NCI-H146 (cell line): ENCODE data around the gene TMEM273.
A peak's percentile ranks its signal among the peaks of the same experiment; 100 is the strongest.

Source experiments
- DNase-seq: peaks from one replicate; lab custom pipeline; 2025; lab: John Stamatoyannopoulos, UW

The TMEM273 gene

DNA sequence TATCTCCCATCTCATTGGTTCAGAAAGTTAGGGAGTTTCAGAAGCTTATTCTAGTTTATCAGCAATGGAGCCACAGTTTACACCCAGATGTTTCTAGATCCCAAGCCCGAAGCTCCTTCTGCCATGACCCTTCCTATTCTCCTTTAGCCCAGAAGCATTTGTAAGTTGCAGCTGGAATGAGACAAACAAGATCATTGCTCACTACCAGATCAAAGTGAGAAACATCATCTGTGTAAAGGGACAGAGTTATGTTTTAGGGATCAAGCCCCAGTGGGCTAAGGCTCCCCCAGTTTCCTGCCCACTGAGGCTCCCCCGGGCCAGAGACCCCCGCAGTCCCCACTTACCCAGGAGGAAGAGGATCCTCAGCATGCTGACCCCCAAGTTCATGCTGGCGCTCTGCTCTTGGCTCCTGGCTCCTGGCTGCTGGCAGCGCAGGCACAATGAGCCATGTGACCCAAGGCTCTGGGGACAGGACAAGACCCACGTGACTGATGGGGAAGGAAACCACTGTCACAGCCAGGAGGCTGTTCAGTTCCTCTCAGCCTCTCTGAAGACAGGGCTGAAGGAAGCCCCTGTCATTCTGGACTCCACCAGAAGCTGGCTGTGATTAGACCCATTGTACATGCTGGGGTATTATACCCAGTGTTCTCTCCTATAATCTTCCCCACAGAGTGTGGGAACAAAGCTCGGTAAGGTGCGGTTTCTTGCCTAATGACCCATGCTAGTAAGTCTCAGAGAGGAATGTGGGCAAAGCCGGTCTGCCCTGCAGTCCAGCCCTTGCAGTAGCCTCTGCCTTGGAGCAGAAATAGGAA, at the start of gene TMEM273:
TMEM273 (minus strand) TSS at position 442 of the 812 bp plus-strand sequence; CDS start at position 387, 55 bp downstream.
- DNase-seq, result no peak

GRCh38 chr10:49237985-49238384, 49.8 kb upstream of the TMEM273 start:
- no peak for DNase-seq

DNA sequence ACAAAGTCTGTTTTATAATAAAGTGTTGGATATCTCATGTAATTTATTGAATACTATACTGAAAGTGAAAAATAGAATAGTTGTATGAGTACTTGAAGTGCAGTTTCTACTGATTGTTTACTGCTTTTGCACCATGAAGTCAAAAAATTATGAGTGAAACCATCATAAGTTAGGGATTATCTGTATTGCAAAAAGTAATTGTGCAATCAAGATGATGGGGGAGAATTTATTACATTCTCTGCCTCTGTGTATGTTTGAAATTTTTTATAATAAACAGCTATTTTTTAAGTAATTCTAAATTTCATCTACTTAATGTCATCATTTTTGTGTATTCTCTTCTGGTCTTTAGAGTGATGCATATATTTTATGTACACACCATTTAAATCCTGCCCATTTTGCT, 47.2 kb upstream of the TMEM273 start:
- no peak for DNase-seq

DNA sequence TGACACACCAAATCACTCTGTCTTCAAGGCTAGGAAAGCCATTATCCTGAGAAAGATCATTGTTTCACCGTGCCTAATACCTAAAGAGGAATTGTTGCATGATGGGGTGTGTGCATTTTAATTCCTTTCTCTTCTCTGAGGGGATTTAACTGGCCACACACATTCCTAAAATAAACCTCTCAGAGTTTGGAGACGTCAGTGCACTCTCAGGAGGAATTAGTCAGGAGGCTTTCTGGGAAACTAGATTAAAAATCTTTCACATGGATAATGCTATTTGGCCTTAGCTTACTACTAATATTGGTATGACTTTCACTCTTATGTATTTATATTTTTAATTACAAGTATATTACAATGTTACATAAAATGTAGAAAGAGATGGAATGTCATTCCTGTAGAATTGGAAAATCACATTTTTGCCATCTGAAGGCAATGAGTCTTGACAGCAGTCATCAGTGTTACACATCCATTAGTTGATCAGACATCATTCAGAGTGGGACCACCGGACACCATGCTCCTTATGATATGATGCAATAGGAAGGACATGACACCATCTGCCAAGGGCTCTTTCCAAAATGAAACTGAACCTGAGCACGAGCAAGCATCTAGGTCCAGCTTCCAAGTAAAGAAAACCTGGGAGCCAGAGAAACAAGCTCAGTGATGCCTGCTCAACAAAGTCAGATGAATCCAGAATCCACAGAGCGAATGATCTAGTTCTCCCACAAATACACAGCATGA, 43.1 kb upstream of the TMEM273 start:
- DNase-seq, result no peak

- DNase-seq, result peak; percentile 70
Observed at GRCh38 chr10:49230004-49230403, 41.8 kb upstream of the TMEM273 start.

- peak; percentile 22 for DNase-seq
Observed at GRCh38 chr10:49228677-49229076, 40.5 kb upstream of the TMEM273 start.

- DNase-seq, result no peak
Observed at GRCh38 chr10:49227406-49227805, 39.2 kb upstream of the TMEM273 start.

GRCh38 chr10:49226594-49226993, 38.4 kb upstream of the TMEM273 start:
- no peak for DNase-seq

GRCh38 chr10:49225218-49225876, 37.2 kb upstream of the TMEM273 start:
- DNase-seq, result no peak

GRCh38 chr10:49223205-49223604, 35.0 kb upstream of the TMEM273 start:
- no peak for DNase-seq

DNA sequence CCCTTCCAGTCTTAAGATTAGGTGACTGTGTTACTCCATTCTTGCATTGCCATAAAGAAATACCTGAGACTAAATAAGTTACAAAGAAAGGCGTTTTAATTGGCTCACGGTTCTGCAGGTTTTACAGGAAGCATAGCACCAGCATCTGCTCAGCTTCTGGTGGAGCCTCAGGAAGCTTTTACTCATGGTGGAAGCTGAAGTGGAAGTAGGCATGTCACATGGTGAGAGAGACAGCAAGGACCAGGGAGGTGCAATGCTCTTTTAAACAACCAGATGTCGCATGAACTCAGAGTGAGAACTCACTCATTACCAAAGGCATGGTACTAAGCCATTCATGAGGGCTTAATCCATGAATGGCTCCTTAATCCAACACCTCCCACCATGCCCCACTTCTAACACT, 34.0 kb upstream of the TMEM273 start:
- no peak for DNase-seq

GRCh38 chr10:49220679-49221078, 32.5 kb upstream of the TMEM273 start:
- DNase-seq, result no peak

- no peak for DNase-seq
Observed at GRCh38 chr10:49220031-49220430, 31.8 kb upstream of the TMEM273 start.

GRCh38 chr10:49219248-49219647, 31.1 kb upstream of the TMEM273 start:
- DNase-seq, result no peak

GRCh38 chr10:49218480-49218879, 30.3 kb upstream of the TMEM273 start:
- no peak for DNase-seq

DNA sequence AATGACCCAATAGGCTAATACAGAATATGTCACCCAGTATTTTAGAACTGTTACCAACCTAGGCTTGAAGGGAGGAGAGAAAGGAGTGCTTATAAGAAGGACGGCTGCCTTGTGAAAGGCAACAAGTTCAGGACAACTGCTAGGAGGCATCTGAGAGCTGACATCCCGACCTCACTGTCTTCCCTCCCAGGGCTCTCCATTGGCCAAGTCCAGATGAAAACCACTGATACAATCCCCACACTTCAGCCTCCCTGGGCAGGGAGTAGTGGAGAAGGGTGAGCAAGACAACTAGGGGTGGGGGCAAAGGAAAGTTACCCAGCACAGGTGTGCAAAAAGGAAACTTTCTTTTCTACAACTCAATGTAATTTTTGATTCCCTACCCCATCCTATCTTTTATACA, 29.5 kb upstream of the TMEM273 start:
- no peak for DNase-seq

DNA sequence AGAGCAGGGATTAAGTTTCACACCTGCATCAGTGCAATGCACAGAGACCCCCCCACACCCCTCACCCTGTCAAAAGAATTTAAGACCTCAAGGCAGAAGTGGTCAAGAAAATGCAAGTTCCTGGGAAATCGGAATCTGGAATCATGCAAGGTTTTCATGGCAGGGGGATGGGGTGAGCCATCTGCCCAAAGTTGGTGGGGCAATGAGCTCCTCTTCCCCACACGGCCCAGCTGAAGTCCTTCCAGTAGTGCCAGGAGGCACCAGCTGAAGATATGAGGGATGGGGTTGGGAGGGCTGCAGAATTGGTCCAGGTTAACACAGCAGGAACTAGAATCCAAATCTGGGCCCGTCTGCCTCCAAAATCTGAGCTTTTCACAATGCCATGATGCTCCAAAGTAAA, 25.0 kb upstream of the TMEM273 start:
- DNase-seq, result no peak

DNA sequence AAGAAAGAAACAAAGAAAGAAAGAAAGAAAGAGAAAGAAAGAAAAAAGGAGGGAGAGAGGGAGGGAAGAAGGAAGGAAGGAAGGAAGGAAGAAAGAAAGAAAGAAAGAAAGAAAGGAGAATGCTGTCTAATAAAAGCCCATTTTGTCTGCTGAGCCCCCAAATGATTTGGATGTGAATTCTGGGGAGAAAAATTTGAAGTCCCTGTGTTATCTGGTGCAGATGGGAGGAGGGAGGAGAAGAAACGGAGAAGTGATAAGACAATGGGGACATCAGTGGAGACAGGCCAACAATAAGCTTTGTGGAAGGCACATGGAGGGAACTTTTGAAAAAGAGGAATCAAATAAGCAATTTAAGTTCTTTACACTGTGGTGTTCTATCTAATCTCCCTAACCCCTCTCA, 24.6 kb upstream of the TMEM273 start:
- DNase-seq, result no peak

DNA sequence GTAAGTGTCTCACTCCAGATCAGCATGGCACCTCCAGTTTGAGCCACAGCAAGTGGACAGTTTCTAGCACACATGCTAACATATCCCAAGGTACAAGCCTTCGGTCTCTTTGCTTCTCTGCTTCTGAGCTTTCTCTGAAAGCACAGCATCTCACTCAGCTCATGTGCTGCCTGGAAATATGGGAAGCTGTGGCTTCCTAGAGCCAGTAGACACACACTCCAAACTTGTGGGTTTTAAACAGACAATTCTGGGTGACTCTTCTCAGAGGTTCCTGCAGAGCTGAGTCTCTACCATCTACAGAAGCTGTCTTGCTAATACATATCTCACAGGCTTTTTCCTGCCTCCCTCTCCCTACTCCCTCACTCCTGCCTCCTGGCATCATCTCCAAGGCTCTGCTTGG, 23.9 kb upstream of the TMEM273 start:
- no peak for DNase-seq

GRCh38 chr10:49208996-49209395, 20.8 kb upstream of the TMEM273 start:
- no peak for DNase-seq

DNA sequence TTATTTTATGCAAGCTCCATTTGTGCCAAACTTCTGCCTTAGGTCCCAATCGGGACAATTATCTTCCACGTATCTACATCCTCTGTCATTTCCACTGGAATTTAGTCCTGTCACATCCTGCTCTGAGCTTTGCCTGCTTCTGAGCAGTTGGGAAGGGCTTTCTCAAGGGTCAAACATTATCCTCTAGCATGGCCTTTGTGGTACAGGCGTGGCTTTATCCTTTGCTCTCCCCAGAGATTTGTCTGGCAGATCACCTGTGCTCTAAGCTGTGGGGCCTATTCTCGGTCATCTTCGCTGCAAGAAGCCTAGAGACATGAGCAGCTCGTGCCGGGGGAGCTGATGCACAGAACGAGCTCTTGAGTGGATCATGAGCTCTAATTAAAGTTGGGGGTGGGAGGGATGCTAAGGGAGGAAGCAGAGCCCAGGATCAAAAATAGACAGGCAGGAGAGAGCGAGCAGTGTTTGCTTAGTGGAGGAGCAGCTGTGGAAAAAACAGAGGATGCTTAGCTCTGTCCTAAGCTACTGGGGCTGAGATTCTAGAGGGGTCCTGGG, 19.8 kb upstream of the TMEM273 start:
- no peak for DNase-seq

- DNase-seq, result no peak
Observed at GRCh38 chr10:49207113-49207512, 18.9 kb upstream of the TMEM273 start.

- DNase-seq, result no peak
Observed at GRCh38 chr10:49205206-49205605, 17.0 kb upstream of the TMEM273 start.
